Measurements from ENCODE around the gene GDI2. TPM values are rescaled to one million over a fixed set of nuclear protein-coding genes. Genes with fewer than 3 reads are reported as not detected.
"Not testable (repeated sequence)": the region's sequence is repeated elsewhere in the genome, so short reads cannot be mapped to it uniquely, and the experiment has no call there.

The GDI2 gene
- total RNA-seq = 107 TPM
- long read RNA-seq, transcript GDI2-203 (11 exons, 2,412 nt) = major isoform, 170 of 191 reads
- long read RNA-seq, partial matches to known transcripts = 10 of 191 reads
- long read RNA-seq, other reads (novel, unspliced or antisense) = 10 of 191 reads

DNA sequence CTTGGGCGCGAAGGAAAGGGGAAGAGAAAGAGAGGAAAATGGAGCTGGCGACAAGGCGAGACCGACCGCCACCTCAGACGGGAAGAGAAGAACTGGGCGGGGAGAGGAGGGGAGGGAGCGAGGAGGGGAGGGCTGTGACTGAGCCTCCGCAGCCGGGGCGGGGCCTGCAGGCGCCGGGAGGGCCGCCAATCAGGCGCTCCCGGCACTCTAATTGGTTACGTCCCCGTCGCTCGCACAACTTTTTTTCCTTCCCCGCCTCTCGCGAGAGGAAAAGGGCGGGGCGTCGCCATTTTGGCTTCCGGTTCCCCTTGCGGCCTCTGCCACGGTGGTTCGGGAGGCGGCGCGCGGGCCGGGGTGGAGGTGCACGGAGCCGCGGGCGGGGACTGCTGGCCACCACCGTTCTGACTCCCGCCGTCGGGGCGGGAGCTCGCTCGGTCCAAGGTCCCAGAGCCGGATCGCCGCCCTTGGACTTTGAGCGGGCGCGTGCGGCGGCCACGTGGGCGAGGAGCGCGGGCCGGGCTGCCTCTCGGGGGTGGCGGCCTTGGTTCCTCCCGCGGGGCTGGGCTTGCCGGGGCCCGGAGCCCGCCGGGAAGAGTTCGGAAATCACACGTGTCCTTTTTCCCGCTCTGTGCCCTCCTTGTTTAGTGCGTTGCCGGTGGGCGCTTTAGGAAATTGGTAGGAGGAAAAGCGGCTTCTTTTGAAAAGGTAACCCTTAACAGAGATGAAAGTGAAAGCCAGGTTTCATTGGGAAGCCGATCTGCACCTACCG, at the start of gene GDI2:
TSS of gene GDI2 (minus strand) at position 94 of the 769 bp plus-strand sequence. CDS start 176 bp downstream, outside the sequence.
- intact Hi-C loops (cut with micrococcal nuclease) = no loop called here
- peak; percentile 97 for DNase-seq
- ATAC-seq = peak; percentile 98

DNA sequence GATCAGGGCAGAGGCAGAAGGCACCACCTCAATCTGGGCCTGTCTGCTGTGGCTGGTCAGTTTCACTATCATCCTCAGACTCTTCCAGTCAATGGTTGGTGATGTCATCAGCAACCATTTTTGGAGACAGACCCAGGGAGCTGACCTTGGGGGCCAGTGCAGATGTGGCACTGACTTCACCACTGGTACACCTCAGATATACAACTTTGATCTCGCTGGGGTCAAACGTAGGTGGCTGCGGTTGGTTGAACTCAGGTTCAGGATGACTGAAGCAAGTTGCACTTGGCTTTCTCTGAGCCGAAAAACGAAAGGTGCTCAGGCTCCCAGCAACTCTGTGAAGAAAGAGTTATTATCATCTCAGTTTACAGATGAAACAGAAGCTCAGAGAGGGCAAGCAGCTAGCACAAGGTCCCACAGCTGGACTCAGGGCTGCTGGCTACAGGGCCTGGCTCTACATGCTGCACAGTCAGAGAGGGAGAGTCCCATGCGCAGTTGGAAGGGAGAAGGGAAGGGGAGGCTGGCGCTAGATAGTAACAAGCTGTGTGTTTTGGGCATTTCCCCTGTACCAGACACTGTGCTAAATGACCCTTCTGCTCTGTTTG, 49.2 kb upstream of the GDI2 start:
- no peak for DNase-seq
- ATAC-seq = no peak

DNA sequence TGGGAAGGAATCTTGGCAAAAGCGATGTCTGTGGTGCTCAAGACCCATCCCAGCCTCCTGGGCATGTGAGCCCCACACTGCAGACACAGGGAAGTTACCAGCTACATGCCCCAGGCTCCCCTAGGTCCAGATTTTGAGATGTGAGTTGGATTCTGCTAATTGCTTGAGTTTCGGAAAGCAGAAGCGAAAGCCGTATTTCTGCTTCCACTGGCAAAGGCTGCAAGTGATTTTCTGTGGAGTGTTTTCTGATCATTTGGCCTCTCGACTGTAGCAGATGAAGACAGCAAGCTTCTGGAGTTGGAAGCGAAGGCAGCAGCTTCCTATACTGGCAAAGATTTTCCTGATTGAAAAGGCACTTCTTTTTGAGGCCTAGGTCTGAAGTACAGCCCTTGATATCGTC, 46.8 kb upstream of the GDI2 start:
- DNase-seq = no peak
- ATAC-seq = no peak
- intact Hi-C loops (cut with micrococcal nuclease) = no loop called here

More for the DNA sequence above, 49.2 kb upstream of the GDI2 start:
- intact Hi-C loops (cut with micrococcal nuclease) = no loop called here

DNA sequence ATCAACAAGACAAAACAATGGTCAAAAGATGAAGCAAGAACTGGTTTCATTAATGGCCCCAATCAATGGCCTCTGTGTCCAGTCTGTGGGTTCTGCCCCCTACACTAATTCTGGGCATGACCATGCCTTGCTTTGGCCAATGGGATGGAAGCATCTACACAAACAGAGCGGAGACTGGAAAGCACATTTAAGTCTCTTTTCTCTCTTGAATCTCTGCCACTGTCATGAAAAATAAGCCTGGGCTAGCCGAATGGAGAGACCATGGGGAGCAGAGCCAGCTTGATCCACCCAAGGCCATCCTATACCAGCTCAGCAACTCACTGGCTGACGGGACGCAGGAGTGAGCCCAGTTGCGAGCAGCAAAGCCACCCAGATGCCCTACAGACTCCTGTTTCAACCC, 45.6 kb upstream of the GDI2 start:
- ATAC-seq (no peak), DNase-seq (no peak)
- intact Hi-C loops (cut with micrococcal nuclease) = no loop called here

DNA sequence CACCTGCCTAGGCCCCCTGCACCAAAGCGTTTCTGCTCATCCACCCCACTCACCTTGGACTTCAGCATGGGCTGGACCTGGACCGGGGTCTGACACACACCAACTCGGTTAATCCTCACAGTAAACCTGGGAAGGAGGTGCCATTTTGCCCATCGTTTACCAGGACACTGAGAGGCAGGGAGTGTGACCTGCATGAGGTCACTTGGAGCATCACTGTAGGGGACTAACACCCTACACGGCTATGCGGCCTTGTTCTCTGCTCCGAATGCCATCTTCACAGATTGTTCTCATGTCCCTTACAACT, 43.4 kb upstream of the GDI2 start:
- no peak for ATAC-seq
- DNase-seq = no peak
- intact Hi-C loops (cut with micrococcal nuclease) = no loop called here

DNA sequence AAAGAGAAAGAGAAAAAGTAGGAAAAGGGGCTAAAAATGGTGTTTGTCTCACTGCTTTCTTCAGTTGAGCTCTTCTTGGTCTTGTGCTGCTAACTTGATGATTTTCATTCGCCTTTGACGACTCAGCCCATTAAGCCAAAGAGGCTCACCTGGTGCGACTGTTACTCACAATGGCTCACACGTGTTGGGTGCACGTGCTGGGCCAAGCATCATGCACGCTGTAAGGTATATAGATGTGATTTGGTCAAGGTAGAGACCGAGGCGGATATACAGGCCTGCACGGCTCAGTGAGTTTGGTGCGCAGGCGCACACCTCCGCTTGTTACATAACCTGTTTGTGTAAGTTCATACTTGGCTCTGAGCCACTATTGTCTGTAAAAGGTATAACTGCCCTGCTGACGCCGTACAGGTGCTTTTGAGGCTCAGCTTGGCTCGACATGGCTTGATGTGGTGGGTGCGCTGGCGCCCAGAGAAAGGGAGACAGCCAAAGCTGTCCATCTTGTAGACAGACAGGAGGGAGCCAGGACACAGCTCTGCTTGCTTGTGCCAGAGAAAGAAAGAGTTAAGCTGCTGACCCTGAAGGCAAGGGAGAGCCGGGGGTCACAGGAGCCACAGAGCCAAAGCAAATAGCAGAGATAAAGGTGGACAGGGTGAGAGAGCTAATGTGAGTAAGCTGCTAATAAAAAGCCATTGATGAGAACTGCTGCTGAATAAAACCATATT, 42.9 kb upstream of the GDI2 start:
- no peak for ATAC-seq

DNA sequence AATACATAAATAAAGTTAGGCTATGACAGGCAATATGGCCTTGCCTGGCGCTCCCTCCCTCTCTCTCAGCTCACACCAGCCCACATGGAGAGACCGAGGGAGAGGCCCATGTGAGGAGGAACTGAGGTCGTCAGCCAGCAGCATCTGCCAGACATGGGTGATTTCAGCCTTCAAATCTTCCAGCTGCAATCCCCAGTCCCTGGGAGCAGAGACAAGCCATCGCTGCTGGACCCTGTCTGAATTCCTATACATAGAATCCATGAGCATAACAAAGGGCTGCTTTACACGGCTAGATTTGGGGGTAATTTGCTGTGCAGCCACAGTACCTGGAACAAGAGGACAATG, 40.9 kb upstream of the GDI2 start:
- ATAC-seq = no peak
- intact Hi-C loops (cut with micrococcal nuclease) = no loop called here
- no peak for DNase-seq

More for the DNA sequence above, 42.9 kb upstream of the GDI2 start:
- DNase-seq = no peak
- intact Hi-C loops (cut with micrococcal nuclease) = no loop called here

DNA sequence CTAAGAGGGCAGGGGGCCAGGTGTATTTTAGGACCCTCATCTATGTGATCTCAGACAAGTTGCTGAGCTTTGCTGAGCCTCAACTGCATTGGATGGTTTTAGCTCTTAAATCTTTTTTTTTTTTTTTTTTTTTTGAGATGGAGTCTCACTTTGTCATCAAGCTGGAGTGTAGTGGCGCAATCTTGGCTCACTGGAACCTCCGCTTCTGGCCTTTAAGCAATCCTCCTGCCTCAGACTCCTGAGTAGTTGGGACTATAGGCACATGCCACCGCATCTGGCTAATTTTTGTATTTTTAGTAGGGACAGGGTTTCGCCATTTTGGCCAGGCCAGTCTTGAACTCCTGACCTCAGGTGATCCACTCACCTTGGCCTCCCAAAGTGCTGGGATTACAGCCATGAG, 33.4 kb upstream of the GDI2 start:
- intact Hi-C loops (cut with micrococcal nuclease); ATAC-seq; DNase-seq: not testable (repeated sequence)

DNA sequence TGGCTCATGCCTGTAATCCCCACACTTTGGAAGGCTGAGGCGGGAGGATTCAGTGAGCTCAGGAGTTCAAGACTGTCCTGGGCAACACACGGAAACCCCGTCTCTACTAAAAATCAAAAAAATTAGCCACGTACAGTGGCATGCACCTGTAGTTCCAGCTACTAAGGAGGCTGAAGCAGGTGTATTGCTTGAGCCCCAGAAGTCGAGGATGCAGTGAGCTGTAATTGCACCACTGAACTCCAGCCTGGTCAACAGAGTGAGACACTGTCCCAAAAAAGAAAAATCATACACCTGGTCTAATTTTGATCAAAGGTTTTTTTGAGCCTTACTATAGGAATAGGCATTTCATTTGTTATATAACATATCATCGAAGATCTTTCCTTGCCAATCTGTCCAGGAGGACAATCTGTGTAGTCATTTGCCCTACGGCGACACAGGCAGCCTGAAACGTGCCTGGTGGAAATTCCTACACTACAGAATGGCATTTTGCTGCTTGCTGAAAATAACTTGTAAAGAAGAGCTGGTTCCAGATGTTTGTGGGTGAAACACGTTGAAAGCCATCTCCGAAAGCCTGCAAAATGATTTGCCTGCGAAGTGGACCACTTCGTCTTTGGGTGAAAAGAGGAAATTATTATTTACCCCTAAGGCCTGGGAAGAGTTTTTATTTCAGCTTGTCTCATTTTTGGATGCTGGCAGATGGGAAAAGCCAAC, 31.3 kb upstream of the GDI2 start:
- no peak for ATAC-seq

DNA sequence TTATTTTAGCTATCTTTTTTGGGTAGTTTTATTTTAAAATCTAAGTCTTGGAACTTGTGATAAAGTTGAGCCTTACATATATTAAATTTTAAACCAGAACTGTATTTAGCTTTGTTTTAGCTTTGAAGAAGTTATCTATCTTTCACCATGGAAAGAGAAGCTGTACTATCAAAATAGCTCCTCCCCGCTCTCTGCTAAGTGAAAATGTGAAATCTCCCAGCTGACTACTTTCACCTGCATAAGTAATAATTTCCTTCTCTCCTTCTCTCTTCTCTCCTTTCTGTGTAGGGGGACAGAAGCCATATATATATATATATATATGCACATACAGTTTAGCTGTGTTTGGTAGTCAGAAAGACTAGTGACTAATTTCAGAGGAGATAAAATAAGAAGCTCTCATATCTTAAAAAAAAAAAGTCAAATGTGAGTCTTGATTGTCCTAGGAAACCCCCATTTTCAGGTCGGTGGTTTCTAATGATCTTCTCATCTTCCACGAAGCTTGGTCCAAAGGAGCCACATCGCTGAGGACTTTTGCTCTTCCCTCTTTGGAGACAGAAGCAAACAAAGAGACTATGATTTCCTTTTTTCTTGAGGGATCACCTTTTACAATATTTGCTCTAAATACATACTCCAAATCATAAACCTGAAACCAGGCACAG, 30.6 kb upstream of the GDI2 start:
- DNase-seq (no peak), ATAC-seq (no peak)
- intact Hi-C loops (cut with micrococcal nuclease) = no loop called here

More for the DNA sequence above, 31.3 kb upstream of the GDI2 start:
- intact Hi-C loops (cut with micrococcal nuclease) = no loop called here
- no peak for DNase-seq

DNA sequence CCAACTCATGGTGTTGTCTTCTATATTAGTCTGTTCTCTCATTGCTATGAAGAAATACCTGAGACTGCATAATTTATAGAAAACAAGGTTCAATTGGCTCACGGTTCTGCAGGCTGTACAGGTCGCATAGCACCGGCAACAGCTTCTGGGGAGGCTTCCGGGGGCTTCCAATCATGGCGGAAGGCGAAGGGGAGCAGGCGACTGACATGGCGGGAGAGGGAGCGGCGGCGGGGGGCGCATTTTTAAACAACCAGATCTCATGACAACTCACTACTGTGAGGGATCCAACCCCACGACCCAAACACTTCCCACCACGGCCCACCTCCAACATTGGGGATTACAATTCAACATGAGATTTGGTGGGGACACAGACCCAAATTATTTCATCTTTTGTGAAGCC, 28.7 kb upstream of the GDI2 start:
- ATAC-seq (no peak), DNase-seq (no peak)
- intact Hi-C loops (cut with micrococcal nuclease) = no loop called here

DNA sequence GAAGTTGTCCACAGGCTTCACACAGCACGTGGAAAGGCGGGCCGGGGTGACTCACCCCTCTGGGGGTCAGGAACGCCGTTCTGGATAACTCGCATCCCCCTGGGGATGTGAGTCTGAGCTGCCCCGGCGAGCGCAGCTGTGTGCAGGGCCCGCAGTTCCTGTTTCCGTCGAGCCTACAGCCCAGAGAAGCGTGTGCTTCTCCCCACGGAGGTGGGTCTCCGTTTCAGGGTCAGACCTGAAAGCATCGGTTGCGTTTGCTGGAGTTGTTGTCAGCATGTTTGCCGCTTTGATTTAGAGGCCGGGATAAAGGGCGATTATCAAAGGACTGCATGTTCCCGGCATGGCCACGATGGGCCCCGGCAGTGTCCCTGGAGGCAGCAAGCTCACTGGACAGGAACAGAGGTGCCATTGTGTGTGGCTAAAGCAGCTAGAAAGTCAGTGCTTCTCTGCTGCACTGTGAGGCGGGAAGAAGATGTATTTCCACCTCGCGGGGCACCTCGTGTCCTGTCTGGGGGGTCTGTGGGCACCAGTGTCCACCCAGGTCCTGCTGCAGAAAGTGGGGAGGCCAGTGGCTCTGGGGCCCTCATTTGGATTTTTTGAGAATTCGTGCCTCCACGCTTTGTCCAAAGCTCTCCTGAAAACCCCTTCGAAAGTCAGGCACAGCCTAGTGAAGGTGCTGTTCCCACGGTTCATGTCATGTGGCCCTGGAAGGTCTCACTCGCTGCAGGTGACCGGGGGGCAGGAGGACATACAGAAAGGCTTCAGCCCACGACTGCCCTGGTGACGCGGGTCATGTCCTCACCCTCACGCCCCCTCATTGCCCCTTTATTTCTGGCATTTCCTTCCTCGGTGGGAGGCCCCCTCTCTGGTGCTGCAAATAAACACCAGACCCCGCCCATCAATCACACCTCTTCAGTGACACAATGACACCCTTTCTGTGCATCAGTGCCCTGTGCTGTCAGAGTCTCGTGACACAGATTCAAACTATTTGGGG, 27.4 kb upstream of the GDI2 start:
- ATAC-seq (peak; percentile 81), DNase-seq (peak; percentile 67)
- intact Hi-C loops (cut with micrococcal nuclease) = no loop called here

DNA sequence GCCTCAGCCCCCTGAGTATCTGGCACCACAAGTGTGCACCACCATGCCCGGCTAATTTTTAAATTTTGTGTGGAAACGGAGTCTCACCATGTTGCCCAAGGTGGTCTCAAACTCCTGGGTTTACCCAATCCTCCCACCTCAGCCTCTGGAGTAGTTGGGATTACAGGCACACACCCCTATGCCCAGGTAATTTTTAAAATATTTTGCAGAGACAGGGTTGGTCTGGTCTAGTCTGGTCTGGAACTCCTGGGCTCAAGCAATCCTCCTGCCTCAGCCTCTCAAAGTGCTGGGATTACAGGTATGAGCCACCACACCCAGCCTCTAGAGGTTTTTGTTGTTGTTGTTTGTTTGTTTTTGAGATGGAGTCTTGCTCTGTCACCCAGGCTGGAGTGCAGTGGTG, 22.9 kb upstream of the GDI2 start:
- intact Hi-C loops (cut with micrococcal nuclease); ATAC-seq; DNase-seq: not testable (repeated sequence)

DNA sequence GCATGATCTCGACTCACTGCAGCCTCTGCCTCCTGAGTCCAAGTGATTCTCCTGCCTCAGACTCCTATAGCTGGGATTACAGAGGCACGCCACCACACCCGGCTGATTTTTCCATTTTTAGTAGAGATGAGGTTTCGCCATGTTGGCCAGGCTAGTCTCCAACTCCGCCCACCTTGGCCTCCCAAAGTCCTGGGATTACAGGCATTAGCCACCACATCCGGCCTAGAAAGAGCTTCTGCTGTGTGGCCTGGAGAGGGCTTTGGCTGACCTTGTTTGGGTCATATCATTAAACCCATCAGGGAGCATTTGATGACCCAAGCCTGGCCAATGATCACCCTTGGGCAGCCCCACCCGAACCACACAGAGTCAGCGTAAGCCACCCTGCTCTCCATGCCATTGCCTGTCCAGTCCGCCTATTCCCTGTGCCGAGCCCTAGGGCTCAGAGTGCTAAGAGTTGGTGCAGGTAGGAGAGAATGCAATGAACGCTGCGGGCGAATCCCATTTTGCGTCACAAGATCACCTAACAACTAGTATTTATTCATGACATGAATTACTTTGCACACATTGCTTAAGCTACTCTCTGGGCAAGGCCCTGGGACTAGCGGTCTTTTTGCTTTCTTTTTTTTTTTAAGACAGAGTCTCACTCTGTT, 22.3 kb upstream of the GDI2 start:
- ATAC-seq (no peak), DNase-seq (no peak)
- intact Hi-C loops (cut with micrococcal nuclease) = no loop called here

DNA sequence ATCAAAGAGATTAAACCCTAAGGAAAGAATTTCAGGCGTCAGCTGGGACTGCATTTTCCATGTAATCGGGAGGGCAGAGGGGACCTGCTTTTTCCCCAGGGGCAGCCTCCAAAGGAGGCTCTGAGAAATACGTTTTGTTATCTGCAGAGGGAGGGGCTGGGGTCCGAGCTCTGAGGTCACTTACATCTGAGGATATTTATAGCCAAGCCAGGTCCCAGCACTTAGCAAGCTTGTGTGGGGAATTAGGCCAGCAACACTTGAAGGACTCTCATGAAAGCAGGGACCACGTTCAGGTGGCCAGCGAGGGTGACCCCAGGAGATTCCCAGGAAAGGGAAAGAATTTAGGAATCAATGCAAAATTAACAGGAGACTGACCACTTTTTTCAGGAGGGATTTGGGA, 20.6 kb upstream of the GDI2 start:
- ATAC-seq (peak; percentile 83), DNase-seq (no peak)
- intact Hi-C loops (cut with micrococcal nuclease) = no loop called here

DNA sequence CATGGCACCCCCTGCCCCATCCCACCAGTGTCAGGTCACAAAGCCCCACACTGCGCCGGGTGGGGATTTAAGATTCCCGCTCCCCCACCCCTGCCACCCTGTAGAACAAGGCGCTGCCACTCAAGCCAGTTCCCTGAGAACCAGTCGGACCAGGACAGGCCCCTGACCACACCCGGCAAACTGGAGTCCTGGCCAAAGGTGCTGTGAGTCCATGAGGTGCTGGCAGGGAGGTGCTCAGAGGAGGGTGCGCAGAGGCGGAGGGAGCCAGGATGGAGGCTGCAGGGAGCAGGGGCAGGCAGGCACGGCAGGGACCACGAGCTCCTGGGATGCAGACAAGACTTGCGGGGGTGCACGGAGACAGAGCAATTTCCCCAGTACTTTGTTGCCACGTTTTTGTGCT, 19.7 kb upstream of the GDI2 start:
- DNase-seq (no peak), ATAC-seq (no peak)
- intact Hi-C loops (cut with micrococcal nuclease) = no loop called here

DNA sequence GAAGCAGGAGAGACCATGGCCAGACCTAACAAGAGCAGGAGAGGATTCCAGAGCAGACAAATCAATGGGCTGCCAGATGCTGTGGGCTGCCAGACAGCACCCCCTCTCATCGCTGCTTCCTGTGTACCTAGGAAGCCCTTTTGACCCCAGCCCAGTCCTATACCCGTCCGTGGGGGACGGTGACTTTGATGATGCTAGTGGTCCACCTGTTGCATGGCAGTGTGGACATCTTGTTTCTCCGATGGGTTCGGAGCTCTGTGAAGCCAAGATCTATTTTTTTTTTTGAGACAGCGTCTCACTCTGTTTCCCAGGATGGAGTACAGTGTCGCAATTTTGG, 18.2 kb upstream of the GDI2 start:
- ATAC-seq (no peak), DNase-seq (no peak)
- intact Hi-C loops (cut with micrococcal nuclease) = no loop called here

Measured in left ventricle myocardium superior (tissue), 1 donor.